KOPT-K1 (cell line): ENCODE data around the gene ADAT3.
A peak's percentile ranks its signal among the peaks of the same experiment; 100 is the strongest.

Source experiments
- H3K27ac ChIP-seq: fragments of 200-600 bp; sonication (generic); 2 replicates; pipeline ENCODE4 v1.5.1; 2016; ENCODE audit warnings: antibody characterized with exemption, mild to moderate bottlenecking, low read depth, low read length; ENCODE audit not compliant: poor library complexity, severe bottlenecking
- H3K36me3 ChIP-seq: fragments of 200-600 bp; sonication (generic); 2 replicates; pipeline ENCODE4 v1.5.1; 2017; ENCODE audit warnings: antibody characterized with exemption, mild to moderate bottlenecking, low read length, moderate library complexity; ENCODE audit not compliant: insufficient read depth
- H3K9me3 ChIP-seq: fragments of 200-600 bp; sonication (generic); 2 replicates; pipeline ENCODE4 v1.5.1; 2017; ENCODE audit warnings: antibody characterized with exemption, low read length, mild to moderate bottlenecking; ENCODE audit not compliant: insufficient read depth, poor library complexity, severe bottlenecking

ADAT3 gene

DNA sequence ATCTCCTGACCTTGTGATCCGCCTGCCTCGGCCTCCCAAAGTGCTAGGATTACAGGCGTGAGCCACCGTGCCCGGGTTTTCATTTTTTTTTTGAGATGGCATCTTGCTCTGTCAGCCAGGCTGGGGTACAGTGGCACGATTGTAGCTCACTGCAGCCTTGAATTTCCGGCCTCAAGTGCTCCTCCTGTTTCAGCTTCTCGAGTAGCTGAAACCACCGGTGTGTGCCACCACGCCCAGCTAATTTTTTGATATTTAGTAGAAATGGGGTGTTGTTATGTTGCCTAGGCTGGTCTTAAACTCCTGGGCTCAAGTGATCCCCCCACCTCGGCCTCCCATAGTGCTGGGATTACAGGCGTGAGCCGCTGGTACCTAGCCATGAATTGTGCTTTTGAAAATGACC is 5.9 kb downstream of the ADAT3 start:
- peaks cover 34% of the 10 kb centered on the region for H3K36me3 ChIP-seq
- no peaks in the 10 kb centered on the region for H3K9me3 ChIP-seq
- H3K27ac ChIP-seq, result no peak overlapping the region

DNA sequence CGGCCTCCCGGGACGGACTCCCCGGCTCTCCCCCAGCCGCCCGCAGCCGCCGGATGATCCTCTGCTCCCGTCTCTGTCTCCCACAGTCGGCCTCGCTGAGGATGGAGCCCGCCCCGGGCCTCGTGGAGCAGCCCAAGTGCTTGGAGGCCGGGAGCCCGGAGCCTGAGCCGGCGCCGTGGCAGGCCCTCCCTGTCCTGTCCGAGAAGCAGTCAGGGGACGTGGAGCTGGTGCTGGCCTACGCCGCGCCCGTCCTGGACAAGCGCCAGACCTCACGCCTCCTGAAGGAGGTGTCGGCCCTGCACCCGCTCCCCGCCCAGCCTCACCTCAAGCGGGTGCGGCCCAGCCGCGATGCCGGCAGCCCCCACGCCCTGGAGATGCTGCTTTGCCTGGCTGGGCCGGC is 6.8 kb downstream of the ADAT3 start:
- H3K36me3 ChIP-seq, result peaks cover 34% of the 10 kb centered on the region

DNA sequence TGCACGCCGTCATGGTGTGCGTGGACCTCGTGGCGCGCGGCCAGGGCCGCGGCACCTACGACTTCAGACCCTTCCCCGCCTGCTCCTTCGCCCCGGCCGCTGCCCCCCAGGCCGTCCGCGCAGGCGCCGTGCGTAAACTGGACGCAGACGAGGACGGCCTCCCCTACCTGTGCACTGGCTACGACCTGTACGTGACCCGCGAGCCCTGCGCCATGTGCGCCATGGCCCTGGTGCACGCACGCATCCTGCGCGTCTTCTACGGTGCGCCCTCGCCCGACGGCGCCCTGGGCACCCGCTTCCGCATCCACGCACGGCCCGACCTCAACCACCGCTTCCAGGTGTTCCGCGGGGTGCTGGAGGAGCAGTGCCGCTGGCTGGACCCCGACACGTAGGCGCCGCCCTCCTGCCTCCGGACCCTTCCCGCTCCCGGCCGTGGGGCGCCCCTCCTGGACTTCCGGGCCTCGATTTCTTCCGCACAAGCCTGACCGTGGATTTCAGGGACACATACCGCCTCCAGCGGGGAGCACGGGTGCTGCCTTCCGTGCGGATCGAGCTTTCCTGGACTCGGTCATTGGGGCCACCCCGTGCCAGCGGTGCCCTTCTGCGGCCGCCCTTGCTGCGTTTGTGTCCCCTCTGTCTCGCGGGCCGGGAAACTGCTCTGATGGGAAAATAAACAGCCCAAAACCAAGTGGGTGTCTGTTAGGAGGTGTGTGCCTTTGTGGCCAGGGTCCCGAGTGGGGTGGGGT is 7.7 kb downstream of the ADAT3 start:
- H3K36me3 ChIP-seq, result peaks cover 42% of the 10 kb centered on the region
- H3K9me3 ChIP-seq, result no peaks in the 10 kb centered on the region
- H3K27ac ChIP-seq, result no peak overlapping the region

More for the DNA sequence above, 6.8 kb downstream of the ADAT3 start:
- Histone ChIP-seq H3K27ac (no peak overlapping the region), H3K9me3 (no peaks in the 10 kb centered on the region)

DNA sequence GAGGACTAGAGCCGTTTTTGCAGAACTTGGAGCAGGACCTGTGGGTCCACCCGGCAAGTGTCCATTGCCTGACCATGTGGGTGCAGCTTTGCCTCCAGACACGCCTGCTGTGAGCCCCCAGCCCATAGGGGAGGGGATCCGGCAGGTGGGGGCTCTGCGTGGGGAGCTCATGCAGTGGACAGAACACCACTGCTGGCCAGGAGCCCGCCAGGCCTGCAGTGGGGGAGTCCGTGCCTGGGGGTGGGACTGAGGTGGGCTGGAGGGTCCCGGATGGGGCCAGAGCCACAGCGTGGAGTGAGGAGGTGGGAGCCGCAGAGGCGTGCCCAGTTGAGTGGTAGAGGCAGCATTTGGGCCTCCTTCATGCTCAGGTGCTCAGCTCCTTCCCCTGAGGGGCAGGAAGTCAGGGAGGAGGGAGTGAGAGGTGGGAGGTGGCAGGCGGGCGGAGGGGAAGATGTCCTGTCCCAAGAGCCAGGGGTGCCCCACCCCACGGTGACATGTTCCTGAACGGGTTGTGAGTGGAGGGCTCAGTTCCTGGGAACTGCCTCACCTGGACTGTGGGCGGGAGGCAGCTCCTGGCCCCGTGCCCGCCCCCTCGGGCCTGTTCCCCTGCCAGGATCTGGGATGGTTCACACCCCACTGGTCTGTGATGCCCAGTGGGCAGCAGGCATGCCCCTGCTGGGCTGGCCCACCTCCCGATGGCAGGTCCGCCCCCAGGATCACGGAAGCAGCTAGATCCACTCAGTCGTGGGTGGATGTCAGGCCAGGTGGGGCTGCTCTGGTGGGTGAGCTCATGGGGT is 8.8 kb downstream of the ADAT3 start:
- H3K27ac ChIP-seq, result no peak overlapping the region
- H3K36me3 ChIP-seq, result peaks cover 53% of the 10 kb centered on the region
- no peaks in the 10 kb centered on the region for H3K9me3 ChIP-seq

DNA sequence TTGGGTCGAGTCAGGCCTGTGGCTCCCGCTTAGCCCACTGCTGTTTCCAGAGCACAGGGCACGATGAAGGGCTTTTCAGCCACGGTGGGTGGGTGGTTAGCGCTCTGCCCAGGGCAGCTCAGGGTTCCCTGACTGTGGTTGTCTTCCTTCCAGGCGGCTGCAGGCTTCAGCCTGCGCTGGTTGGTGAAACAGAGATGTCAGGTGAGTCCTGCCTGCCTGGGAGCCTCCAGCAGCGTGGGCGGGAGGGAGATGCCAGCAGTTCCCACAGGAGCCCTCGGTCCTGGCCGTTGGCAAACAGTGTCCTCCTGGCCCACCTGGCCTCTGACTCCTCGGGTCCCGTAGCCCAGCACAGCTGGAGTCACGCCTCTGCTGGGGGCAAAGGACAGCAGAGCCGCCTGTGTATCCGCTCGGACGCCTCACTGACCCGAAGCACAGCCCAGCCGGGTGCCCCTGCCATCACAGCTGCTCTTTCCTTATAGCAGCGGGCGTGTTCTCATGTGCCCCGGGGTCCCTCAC is 9.7 kb downstream of the ADAT3 start:
- H3K27ac ChIP-seq, result no peak overlapping the region
- peaks cover 57% of the 10 kb centered on the region for H3K36me3 ChIP-seq
- no peaks in the 10 kb centered on the region for H3K9me3 ChIP-seq

DNA sequence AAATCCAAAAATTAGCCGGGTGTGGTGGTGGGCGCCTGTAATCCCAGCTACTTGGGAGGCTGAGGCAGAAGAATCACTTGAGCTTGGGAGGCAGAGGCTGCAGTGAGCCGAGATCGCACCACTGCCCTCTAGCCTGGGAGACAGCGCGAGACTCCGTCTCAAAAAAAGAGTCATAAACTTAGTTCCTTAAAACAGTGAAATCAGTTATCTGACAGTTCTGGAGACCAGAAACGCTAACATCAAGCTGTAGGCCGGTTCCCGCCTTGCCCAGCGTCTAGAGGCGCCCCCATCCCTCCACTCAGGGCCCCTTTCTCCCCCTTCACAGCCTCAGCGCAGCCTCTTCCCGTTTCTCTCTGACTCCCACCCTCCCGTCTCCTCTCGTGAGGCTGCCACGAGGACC is 11.9 kb downstream of the ADAT3 start:
- H3K27ac ChIP-seq, result no peak overlapping the region
- peaks cover 75% of the 10 kb centered on the region for H3K36me3 ChIP-seq
- H3K9me3 ChIP-seq, result no peaks in the 10 kb centered on the region

DNA sequence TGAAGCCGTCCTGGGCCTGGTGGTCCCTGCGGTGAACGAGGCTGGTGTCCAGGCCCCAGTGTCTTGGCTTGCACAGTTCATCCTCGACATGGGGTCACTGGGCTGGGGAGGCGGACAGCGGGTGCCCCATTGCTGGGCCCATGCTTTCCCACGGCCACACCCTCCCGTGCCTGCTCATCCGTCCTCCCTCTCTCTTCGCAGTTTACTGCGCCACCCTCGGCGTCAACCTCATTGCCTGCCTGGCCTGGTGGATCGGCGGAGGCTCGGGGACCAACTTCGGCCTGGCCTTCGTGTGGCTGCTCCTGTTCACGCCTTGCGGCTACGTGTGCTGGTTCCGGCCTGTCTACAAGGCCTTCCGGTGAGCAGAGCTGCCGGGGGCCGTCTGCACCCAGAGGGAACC is 12.7 kb downstream of the ADAT3 start:
- Histone ChIP-seq H3K36me3 (peaks cover 69% of the 10 kb centered on the region), H3K27ac (no peak overlapping the region), H3K9me3 (no peaks in the 10 kb centered on the region)

DNA sequence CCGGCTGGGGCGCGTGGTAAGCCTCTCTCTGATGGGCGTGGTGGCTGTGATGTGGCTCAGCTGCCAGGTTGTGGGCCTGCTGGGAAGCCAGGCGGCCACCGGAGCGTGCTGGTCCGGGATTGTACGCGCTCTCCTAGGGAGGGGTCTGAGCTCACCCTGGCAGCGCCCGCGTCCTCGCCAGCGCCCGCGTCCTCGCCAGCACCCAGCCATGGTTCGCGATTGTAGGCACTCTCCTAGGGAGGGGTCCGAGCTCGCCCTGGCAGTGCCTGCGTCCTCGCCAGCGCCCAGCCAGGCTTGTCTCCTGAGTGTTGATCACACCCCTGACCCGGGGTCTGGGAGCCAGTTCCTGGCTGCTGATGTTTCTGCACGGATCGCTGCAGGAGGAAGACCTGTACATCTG is 13.8 kb downstream of the ADAT3 start:
- no peaks in the 10 kb centered on the region for H3K9me3 ChIP-seq
- peaks cover 66% of the 10 kb centered on the region for H3K36me3 ChIP-seq
- no peak overlapping the region for H3K27ac ChIP-seq

DNA sequence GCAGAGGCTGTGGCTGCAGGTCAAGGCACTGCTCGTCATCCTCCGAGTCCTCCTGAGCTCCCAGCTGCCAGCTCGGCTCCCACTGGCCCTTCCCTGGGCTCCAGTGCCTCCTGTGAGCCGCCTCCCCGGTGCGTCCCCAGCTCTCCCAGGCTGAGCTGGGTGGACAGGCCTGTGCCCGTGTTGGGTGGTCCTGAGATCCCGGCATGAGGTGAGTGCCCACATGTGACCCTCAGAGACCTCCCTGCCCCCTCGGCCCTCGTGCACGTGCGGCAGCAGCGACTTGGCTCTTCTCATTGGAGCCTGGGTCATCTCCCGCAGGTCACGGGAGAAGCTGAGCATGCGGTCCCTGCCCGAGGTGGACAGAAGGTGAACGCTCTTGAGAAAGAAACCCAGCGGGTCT is 15.4 kb downstream of the ADAT3 start:
- H3K9me3 ChIP-seq, result no peaks in the 10 kb centered on the region
- peak overlapping the region; percentile 28 for H3K27ac ChIP-seq
- H3K36me3 ChIP-seq, result peaks cover 68% of the 10 kb centered on the region

DNA sequence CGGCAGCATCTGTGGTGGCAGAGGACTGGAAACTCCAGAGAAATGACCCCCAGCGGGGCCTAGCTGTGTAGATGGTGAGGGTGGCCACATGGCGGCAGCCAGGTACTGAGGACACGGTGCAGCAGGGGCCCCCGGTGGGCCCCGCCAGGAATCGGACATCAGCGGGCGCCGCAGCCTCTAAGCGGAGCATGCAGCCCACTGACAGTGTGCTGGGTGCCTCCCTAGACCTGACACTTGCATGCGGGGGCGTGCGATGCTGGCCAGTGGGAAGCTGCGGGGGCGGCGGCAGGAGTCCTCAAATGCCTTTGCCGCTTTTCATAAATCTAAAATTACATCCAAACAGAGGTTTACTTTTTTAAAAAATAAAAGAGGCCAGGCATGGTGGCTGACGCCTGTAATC is 16.1 kb downstream of the ADAT3 start:
- peaks cover 68% of the 10 kb centered on the region for H3K36me3 ChIP-seq
- no peaks in the 10 kb centered on the region for H3K9me3 ChIP-seq
- H3K27ac ChIP-seq, result no peak overlapping the region

DNA sequence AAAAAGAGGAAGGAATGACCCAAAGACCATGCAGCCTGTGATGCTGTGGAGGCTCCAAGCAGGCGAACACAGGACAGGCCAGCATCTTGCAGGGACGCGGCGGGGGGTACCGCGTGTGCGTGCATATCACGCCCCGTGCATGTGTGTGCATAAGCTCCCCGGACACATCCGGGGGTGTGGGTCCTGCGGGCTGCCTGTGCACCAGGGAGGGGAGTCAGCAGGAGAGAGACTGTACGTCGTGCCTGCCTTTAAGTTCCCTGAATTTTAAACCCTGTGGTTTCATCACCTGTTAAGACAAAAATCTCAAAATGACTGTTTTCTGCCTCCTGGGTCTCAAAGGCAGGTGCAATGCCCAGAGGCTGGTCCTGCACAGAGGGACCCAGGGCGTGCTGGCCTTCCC is 16.6 kb downstream of the ADAT3 start:
- Histone ChIP-seq H3K36me3 (peaks cover 68% of the 10 kb centered on the region), H3K27ac (no peak overlapping the region), H3K9me3 (no peaks in the 10 kb centered on the region)

DNA sequence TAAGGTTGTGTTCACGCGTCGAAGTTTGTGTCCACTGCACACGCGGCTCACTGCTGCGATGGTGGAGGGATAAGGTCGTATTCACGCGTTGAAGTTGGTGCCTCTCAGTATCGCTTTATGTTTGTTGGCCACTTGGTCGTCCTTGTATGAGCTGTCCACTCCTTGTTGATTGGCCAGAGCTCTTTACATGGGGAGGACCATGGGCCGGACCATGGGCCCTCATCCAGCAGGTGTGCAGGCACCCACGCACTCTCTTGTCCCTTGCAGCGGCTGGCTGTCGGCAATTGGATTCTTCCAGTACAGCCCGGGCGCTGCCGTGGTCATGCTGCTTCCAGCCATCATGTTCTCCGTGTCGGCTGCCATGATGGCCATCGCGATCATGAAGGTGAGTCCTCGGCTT is 17.6 kb downstream of the ADAT3 start:
- H3K27ac ChIP-seq, result no peak overlapping the region
- H3K36me3 ChIP-seq, result peaks cover 61% of the 10 kb centered on the region
- H3K9me3 ChIP-seq, result no peaks in the 10 kb centered on the region

DNA sequence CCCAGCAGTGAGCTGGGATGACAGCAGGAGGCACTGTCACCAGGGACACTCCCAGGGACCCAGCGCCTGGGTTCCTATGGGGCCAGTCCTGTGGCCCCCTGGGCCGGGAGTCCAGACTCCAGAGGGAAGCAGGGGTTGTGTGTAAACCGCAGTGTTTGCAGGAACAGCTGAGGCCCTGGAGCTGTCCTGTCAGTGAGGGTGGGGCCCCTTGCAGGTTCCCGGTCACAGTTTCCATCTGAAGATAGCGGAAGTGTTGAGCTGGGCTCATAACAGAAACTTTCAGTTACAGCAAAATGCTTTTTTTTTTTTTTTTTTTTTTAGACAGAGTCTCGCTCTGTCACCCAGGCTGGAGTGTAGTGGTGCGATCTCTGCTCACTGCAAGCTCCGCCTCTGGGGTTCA is 18.1 kb downstream of the ADAT3 start:
- no peak overlapping the region for H3K27ac ChIP-seq
- peaks cover 56% of the 10 kb centered on the region for H3K36me3 ChIP-seq
- no peaks in the 10 kb centered on the region for H3K9me3 ChIP-seq

DNA sequence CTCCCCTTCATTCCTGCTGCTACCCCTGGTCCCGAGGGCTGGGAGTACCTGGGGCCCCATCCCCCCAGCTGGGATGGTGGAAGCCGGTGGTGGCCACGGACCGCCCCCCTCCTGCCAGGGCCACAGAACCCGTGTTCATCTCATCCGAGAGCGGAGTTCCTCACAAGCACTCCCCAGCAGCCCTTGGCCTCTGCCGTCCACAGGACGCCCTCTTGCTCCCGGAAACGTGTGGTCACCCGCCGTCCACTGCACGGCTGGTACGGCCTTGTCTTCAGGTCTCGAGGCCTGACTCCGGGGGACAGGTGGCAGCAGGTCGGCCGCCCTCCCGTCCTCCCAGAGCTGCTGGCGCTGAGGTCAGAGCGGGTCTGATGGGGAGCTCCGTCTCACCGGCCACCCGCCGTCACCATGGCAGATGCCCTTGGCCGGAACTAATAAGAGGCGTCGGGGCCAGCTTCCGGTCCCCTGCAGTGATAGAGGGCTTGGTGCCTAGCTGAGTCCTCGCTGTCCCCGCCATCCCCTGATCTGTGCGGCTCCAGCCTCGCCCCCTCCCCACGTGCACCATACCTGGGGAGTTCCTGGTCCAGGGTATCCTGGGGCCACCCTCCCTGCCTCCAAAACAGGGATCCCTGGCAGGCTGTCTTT is 19.2 kb downstream of the ADAT3 start:
- H3K27ac ChIP-seq, result no peak overlapping the region
- H3K9me3 ChIP-seq, result no peaks in the 10 kb centered on the region
- H3K36me3 ChIP-seq, result peaks cover 47% of the 10 kb centered on the region

DNA sequence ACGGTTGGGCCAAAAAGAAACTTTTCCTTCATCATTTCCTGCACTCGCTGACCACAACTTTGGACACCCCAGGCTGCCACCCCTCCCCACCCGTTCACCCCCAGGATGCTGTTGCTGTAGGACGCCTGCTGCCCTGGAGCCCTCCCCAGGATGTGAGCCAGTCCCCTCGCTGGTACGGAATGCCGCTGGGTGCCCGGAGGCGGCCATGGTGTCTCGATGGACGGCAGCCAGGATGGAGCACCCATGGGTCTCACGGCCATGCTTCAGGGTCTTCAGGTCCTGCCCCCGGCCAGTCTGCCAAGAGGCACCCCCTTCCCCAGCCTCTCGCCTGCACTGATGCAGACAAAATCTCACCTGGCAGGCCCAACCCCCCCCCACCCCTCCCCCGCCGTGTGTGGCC is 20.3 kb downstream of the ADAT3 start:
- Histone ChIP-seq H3K9me3 (no peaks in the 10 kb centered on the region), H3K27ac (no peak overlapping the region), H3K36me3 (peaks cover 39% of the 10 kb centered on the region)
